Peyer's patch (tissue), 4 donors: ENCODE data around the gene PFDN6. TPM values are rescaled to one million over a fixed set of nuclear protein-coding genes. Genes with fewer than 3 reads are reported as not detected.

Experiments
- DNase-seq, 3 donors: peaks; one replicate each; pipeline ENCODE4 v3.0.0-alpha.2; 2017 to 2019
- H3K27ac ChIP-seq, 4 donors: fragments of 200-600 bp; sonication (generic); one replicate each; pipeline ENCODE4 v1.5.1; 2016 to 2019
- H3K27me3 ChIP-seq, 2 donors: fragments of 200-600 bp; sonication (generic); one replicate each; pipeline ENCODE4 v1.5.1; 2019
- H3K36me3 ChIP-seq, 3 donors: fragments of 200-600 bp; sonication (generic); one replicate each; pipeline ENCODE4 v1.5.1; 2016 to 2019
- H3K4me1 ChIP-seq, 4 donors: fragments of 200-600 bp; sonication (generic); one replicate each; pipeline ENCODE4 v1.5.1; 2016 to 2019
- H3K4me3 ChIP-seq, 4 donors: fragments of 200-600 bp; sonication (generic); 1 replicate in 3 of 4; 2 replicates in 1 of 4; pipeline ENCODE4 v1.5.1; 2016 to 2019; ENCODE audit warnings: mild to moderate bottlenecking in 1 of 4
- H3K9me3 ChIP-seq, 4 donors: fragments of 200-600 bp; sonication (generic); one replicate each; pipeline ENCODE4 v1.5.1; 2016 to 2019; ENCODE audit warnings: mild to moderate bottlenecking in 1 of 4
- CTCF ChIP-seq, 6 experiments: fragments of 450-650 bp in 4 of 6; fragments of 200-600 bp in 2 of 6; sonication (generic) in 1 of 6; IDR thresholded peaks; one replicate each; pipeline ENCODE4 v1.5.1; 2017 to 2019; ENCODE audit warnings: antibody characterized with exemption in 6 of 6, mild to moderate bottlenecking in 3 of 6, moderate library complexity in 1 of 6
- POLR2A ChIP-seq, 2 donors: fragments of 450-650 bp; IDR thresholded peaks; one replicate each; pipeline ENCODE4 v1.5.1; 2017; ENCODE audit warnings: antibody characterized with exemption in 2 of 2, mild to moderate bottlenecking in 2 of 2, moderate library complexity in 2 of 2
- total RNA-seq, 4 donors: library from RNA; depleted of rRNA; stranded (reverse); fragments of >200 nt; gene quantifications; one replicate each; pipeline ENCODE4 v1.1.0, GENCODE V29; 2016

The PFDN6 gene
- total RNA-seq, 4 donors from 2014 or later: 12.4 to 24.8 (median 14.4) TPM

GRCh38 chr6:33314943-33315792, 25.8 kb downstream of the PFDN6 start:
- Histone ChIP-seq H3K4me1 (peaks cover 4 to 65% (median 23%) of the 10 kb centered on the region in 4 donors), H3K36me3 (peaks cover 0 to 28% (median 0%) of the 10 kb centered on the region in 3 donors), H3K27ac (peak overlapping the region; percentile 92 to 99 (median 96)), H3K4me3 (peak overlapping the region; percentile 67 to 90 (median 80)), H3K27me3 (no peaks in the 10 kb centered on the region), H3K9me3 (no peaks in the 10 kb centered on the region)
- TF ChIP-seq POLR2A (IDR thresholded peaks at IDR 0.05) (peak; percentile 17 to 40), CTCF (IDR thresholded peaks at IDR 0.05) (no peak)
- peak; percentile 54 to 89 (median 87) for DNase-seq

GRCh38 chr6:33315793-33316602, 26.6 kb downstream of the PFDN6 start:
- Histone ChIP-seq H3K27ac (peak overlapping the region in 3 of 4 donors; percentile 17 to 96 (median 86)), H3K36me3 (peaks cover 0 to 32% (median 0%) of the 10 kb centered on the region in 3 donors), H3K27me3 (no peaks in the 10 kb centered on the region), H3K4me3 (no peak overlapping the region), H3K9me3 (no peaks in the 10 kb centered on the region), H3K4me1 (peaks cover 4 to 71% (median 24%) of the 10 kb centered on the region in 4 donors)
- DNase-seq: no peak
- TF ChIP-seq CTCF (IDR thresholded peaks at IDR 0.05) (no peak), POLR2A (IDR thresholded peaks at IDR 0.05) (no peak)

- Histone ChIP-seq H3K4me3 (peak overlapping the region; percentile 40 to 60 (median 54)), H3K36me3 (peaks cover 0 to 30% (median 0%) of the 10 kb centered on the region in 3 donors), H3K4me1 (peaks cover 4 to 71% (median 29%) of the 10 kb centered on the region in 4 donors), H3K9me3 (no peaks in the 10 kb centered on the region), H3K27me3 (no peaks in the 10 kb centered on the region), H3K27ac (peak overlapping the region; percentile 82 to 89 (median 84))
- TF ChIP-seq POLR2A (IDR thresholded peaks at IDR 0.05) (no peak), CTCF (IDR thresholded peaks at IDR 0.05) (no peak)
- no peak for DNase-seq
Measured at GRCh38 chr6:33316603-33317418, 27.4 kb downstream of the PFDN6 start.

- Histone ChIP-seq H3K27me3 (no peaks in the 10 kb centered on the region), H3K4me1 (peaks cover 4 to 70% (median 28%) of the 10 kb centered on the region in 4 donors), H3K27ac (peak overlapping the region; percentile 82 to 89 (median 84)), H3K4me3 (peak overlapping the region; percentile 40 to 60 (median 54)), H3K36me3 (peaks cover 0 to 29% (median 0%) of the 10 kb centered on the region in 3 donors), H3K9me3 (no peaks in the 10 kb centered on the region)
- no peak for DNase-seq
- no peak for TF ChIP-seq POLR2A (IDR thresholded peaks at IDR 0.05)
- TF ChIP-seq CTCF (IDR thresholded peaks at IDR 0.05): no peak
Measured at GRCh38 chr6:33317419-33317668, 27.9 kb downstream of the PFDN6 start.
